K562 (cell line): ENCODE data around the gene RALGPS1. TPM values are rescaled to one million over a fixed set of nuclear protein-coding genes. Genes with fewer than 3 reads are reported as not detected.

Experiments
- ATAC-seq: fragments of 200-7000 bp; cut with Tn5 transposase; 3 replicates; pipeline ENCODE4 v1.9.1; 2020; ENCODE audit warnings: moderate library complexity
- BruUV-seq: library from RNA; stranded (reverse); fragments of 400-500 nt; replicated peaks from 2 replicates; lab custom pipeline; 2021; lab: Mats Ljungman, UMichigan
- CTCF ChIA-PET: fragments of 300-600 bp; formaldehyde crosslinking; extraction: SDS; loops from one replicate; lab custom pipeline; 2021; ENCODE audit warnings: low intra/inter-chr PET ratio; lab: Yijun Ruan, JAX
- POLR2A ChIA-PET: fragments of 300-600, 350-650 bp; sonication (Branson Sonifier 250); formaldehyde crosslinking; extraction: SDS; loops from one replicate; lab custom pipeline; 2021; ENCODE audit warnings: antibody characterized with exemption, inconsistent platforms; lab: Yijun Ruan, JAX
- DNase-seq, 4 experiments: peaks; one replicate each; pipeline versions ENCODE4 v3.0.0 to v3.0.0-alpha.2; 2011 to 2018; ENCODE audit warnings: low spot score in 3 of 4, mixed read lengths in 3 of 4; ENCODE audit errors: extremely low read depth in 1 of 4
- FAIRE-seq: peaks from 2 replicates; lab custom pipeline; 2011; peaks lifted over from hg19 to GRCh38; lab: Jason Lieb, UNC
- H2AFZ ChIP-seq: 2 replicates; pipeline ENCODE4 v1.6.0; 2011; ENCODE audit warnings: low read depth, low read length, control low read depth, inconsistent platforms
- H3K27ac ChIP-seq: fragments of 200-600 bp; 3 replicates; pipeline ENCODE4 v1.8.0; 2011; ENCODE audit warnings: low read depth, mild to moderate bottlenecking, control low read depth, inconsistent platforms, low read length, moderate library complexity, mixed read lengths; ENCODE audit errors: extremely low read depth
- H3K27me3 ChIP-seq, 2 experiments: fragments of 300-600 bp in 1 of 2; 2 replicates in 1 of 2; 3 replicates in 1 of 2; pipeline versions ENCODE4 v1.6.0 to v1.8.0; 2011; ENCODE audit warnings: inconsistent platforms in 2 of 2, low read length in 2 of 2, mild to moderate bottlenecking in 1 of 2, mixed read lengths in 1 of 2, moderate library complexity in 1 of 2; ENCODE audit not compliant: control insufficient read depth in 2 of 2, insufficient read depth in 2 of 2
- H3K36me3 ChIP-seq: fragments of 300-600 bp; 3 replicates; pipeline ENCODE4 v1.8.0; 2011; ENCODE audit warnings: mild to moderate bottlenecking, low read length, inconsistent platforms; ENCODE audit not compliant: control insufficient read depth, insufficient read depth
- H3K4me1 ChIP-seq, 2 experiments: fragments of 200-600 bp in 1 of 2; replicated peaks in 1 of 2; 2 replicates in 1 of 2; 3 replicates in 1 of 2; pipeline versions ENCODE4 v1.5.1 to v1.8.0; 2011; ENCODE audit warnings: inconsistent platforms in 2 of 2, low read length in 2 of 2, mild to moderate bottlenecking in 1 of 2, mixed read lengths in 1 of 2, moderate library complexity in 1 of 2; ENCODE audit not compliant: control insufficient read depth in 2 of 2, insufficient read depth in 2 of 2
- H3K4me2 ChIP-seq: 2 replicates; pipeline ENCODE4 v1.6.1; 2011; ENCODE audit warnings: low read length, control low read depth, inconsistent platforms, mixed read lengths; ENCODE audit not compliant: insufficient read depth
- H3K4me3 ChIP-seq: fragments of 200-600 bp; sonication (generic), shearing (Covaris generic); 2 replicates; pipeline ENCODE4 v1.5.1; 2016; ENCODE audit warnings: control low read depth, inconsistent platforms
- H3K79me2 ChIP-seq: fragments of 200-600 bp; 3 replicates; pipeline ENCODE4 v1.8.0; 2011; ENCODE audit warnings: low read length, inconsistent platforms; ENCODE audit not compliant: control insufficient read depth, insufficient read depth
- H3K9ac ChIP-seq, 2 experiments: 2 replicates each; pipeline versions ENCODE4 v1.6.0 to v1.6.1; 2011; ENCODE audit warnings: low read depth in 2 of 2, low read length in 2 of 2, control low read depth in 1 of 2, inconsistent platforms in 1 of 2, mild to moderate bottlenecking in 1 of 2, mixed read lengths in 1 of 2; ENCODE audit not compliant: insufficient read depth in 1 of 2
- H3K9me1 ChIP-seq: one replicate; pipeline ENCODE4 v1.6.0; 2011; ENCODE audit warnings: inconsistent platforms, mild to moderate bottlenecking, low read length, moderate library complexity; ENCODE audit not compliant: control insufficient read depth, insufficient read depth
- H3K9me3 ChIP-seq: replicated peaks from 2 replicates; pipeline ENCODE4 v1.5.1; 2011; ENCODE audit warnings: low read depth, low read length, inconsistent platforms; ENCODE audit not compliant: control insufficient read depth, insufficient read depth
- H4K20me1 ChIP-seq: replicated peaks from 2 replicates; pipeline ENCODE4 v1.6.1; 2011; ENCODE audit warnings: low read length, inconsistent platforms, mixed read lengths; ENCODE audit not compliant: control insufficient read depth, insufficient read depth
- NFE2 ChIP-seq: IDR thresholded peaks from 2 replicates; pipeline ENCODE4 v1.6.1; 2014; ENCODE audit warnings: antibody characterized with exemption, low read depth
- NR4A1 ChIP-seq, 2 experiments: fragments of 250-450 bp in 1 of 2; fragments of 450-650 bp in 1 of 2; sonication (Bioruptor Pico) in 1 of 2; IDR thresholded peaks; 2 replicates each; pipeline versions ENCODE4 v1.4.0 to v1.6.1; 2016 to 2020; ENCODE audit warnings: mild to moderate bottlenecking in 2 of 2, missing compliant biosample characterization in 1 of 2, missing genetic modification characterization in 1 of 2, moderate library complexity in 1 of 2
- POLR2G ChIP-seq: fragments of 200-400 bp; formaldehyde crosslinking; IDR thresholded peaks from 2 replicates; pipeline ENCODE4 v1.6.1; 2017; ENCODE audit warnings: low read depth, mild to moderate bottlenecking, antibody characterized with exemption, low read length, moderate library complexity
- SMARCE1 ChIP-seq: fragments of 450-650 bp; IDR thresholded peaks from 2 replicates; pipeline ENCODE4 v1.7.1; 2016; ENCODE audit warnings: mild to moderate bottlenecking
- U2AF1 ChIP-seq: fragments of 200-400 bp; formaldehyde crosslinking; optimal IDR thresholded peaks from 2 replicates; pipeline ENCODE3; 2017; ENCODE audit warnings: mild to moderate bottlenecking, low read depth, low read length, moderate library complexity
- WGBS: fragments of 100-300 bp; shearing (Covaris generic); methylation state at CpG from one replicate; pipeline ENCODE4 v1.1.6; 2016; ENCODE audit warnings: low coverage, mixed read lengths; ENCODE audit not compliant: insufficient coverage; ENCODE audit errors: missing lambda C conversion rate; 5-methylcytosine and 5-hydroxymethylcytosine counted together
- in situ Hi-C: fragments of 300-500 bp; cut with MboI; formaldehyde crosslinking; loops from 4 replicates; pipeline ENCODE4 v1.15.0; 2018; ENCODE audit warnings: inconsistent platforms, mixed read lengths
- intact Hi-C: fragments of 100-400 bp; cut with micrococcal nuclease; formaldehyde crosslinking; loops from 2 replicates; pipeline ENCODE4 v1.14.2; 2022
- polyA plus RNA-seq, 8 experiments: library from polyadenylated mRNA; depleted of rRNA in 4 of 8; stranded (reverse) in 5 of 8; unstranded in 3 of 8; fragments of >200 nt; fragmentation: Nextera tagmentation in 2 of 8; fragmentation: Illumina TruSeq in 1 of 8; extraction: Ambion mirVana in 2 of 8; extraction: Trizol in 1 of 8; gene quantifications; 2 replicates each; pipeline versions ENCODE4 v1.2.1 to v1.2.3, GENCODE V29; 2011 to 2014; ENCODE audit warnings: inconsistent platforms in 1 of 8, missing spikeins in 1 of 8
- total RNA-seq, 7 experiments: library from RNA; depleted of rRNA in 6 of 7; stranded (reverse); fragments of >200 nt in 6 of 7; fragmentation: Illumina TruSeq in 2 of 7; extraction: Trizol in 2 of 7; gene quantifications; 2 replicates each; pipeline versions ENCODE4 v1.2.1 to v1.2.3, GENCODE V29; 2011 to 2021; ENCODE audit warnings: low replicate concordance in 1 of 7
- TF ChIP-seq, protein P1 (sequence below): sonication (generic); formaldehyde crosslinking; IDR thresholded peaks from 2 replicates; pipeline ENCODE4 v1.9.0; 2022; ENCODE audit warnings: mild to moderate bottlenecking, missing genetic modification reagents
- TF ChIP-seq, protein P2 (sequence below): sonication (generic); formaldehyde crosslinking; IDR thresholded peaks from 2 replicates; pipeline ENCODE4 v1.8.0; 2022; ENCODE audit warnings: mild to moderate bottlenecking, missing genetic modification reagents
- TF ChIP-seq, protein P3 (sequence below): fragments of 450-650 bp; formaldehyde crosslinking; conservative IDR thresholded peaks from 2 replicates; pipeline ENCODE4 v1.4.0; 2022; ENCODE audit warnings: mild to moderate bottlenecking, missing genetic modification characterization

RALGPS1 gene
- total and polyA plus RNA-seq, 9 of the 15 experiments (the other 6 are each of a cell fraction or from before 2014, with no cell fraction given), result 0.04 to 2.6 (median 1.5) TPM

DNA sequence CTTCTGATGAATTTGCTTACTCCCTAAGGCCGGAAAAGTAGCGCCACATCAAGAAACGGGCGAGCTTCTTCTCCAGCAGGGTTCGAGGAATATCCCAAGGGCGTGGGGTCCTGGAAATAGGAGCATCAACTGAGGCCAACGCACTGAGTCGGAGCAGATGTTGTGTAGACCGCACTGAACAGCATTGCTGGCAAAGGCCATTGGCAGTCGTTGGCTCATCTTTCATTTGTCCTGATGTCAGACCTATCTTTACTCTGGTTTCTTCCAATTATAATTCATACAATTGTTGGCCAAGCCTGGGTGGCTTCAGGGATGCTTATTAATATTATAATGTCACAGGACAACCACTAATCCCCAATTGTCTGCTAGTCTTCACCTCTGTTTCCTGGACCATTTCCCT, 27.7 kb upstream of the RALGPS1 start:
- H2AFZ ChIP-seq, result no peak overlapping the region
- ATAC-seq (no peak), FAIRE-seq (no peak), DNase-seq (no peak)
- peaks cover 19% of the 10 kb centered on the region for H3K36me3 ChIP-seq
- TF ChIP-seq, protein P1, sequence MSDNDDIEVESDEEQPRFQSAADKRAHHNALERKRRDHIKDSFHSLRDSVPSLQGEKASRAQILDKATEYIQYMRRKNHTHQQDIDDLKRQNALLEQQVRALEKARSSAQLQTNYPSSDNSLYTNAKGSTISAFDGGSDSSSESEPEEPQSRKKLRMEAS (CRISPR knock-in tag), result no peak
- TF ChIP-seq POLR2G, result 0 out of 2 replicates have a peak, but pooled peaks have one; percentile 19
- intact Hi-C loops (no loop called here), in situ Hi-C loops (no loop called here)
- H3K9me3 ChIP-seq, result no peaks in the 10 kb centered on the region
- H3K4me2 ChIP-seq, result no peak overlapping the region
- POLR2A ChIA-PET, result interaction anchor here (0.6 to 0.7 kb wide), 2 partner anchors 30 to 537 kb away, joined by 3 read pairs; partner anchors contain the start of gene ZNF79
- H3K27ac ChIP-seq, result no peak overlapping the region
- WGBS, result 59% methylated on average over 10 of the region's 10 CpGs
- no peaks in the 10 kb centered on the region for H3K9me1 ChIP-seq
- no peak overlapping the region for H3K4me3 ChIP-seq
- no peak overlapping the region for H3K9ac ChIP-seq
- no peaks in the 10 kb centered on the region for H3K27me3 ChIP-seq
- peaks cover 21% of the 10 kb centered on the region; the same call in 1 of the 2 replicates for H4K20me1 ChIP-seq
- CTCF ChIA-PET, result no interaction called here
- peaks cover 7% of the 10 kb centered on the region; the same call in 1 of the 3 replicates for H3K79me2 ChIP-seq
- H3K4me1 ChIP-seq, result peaks cover 0 to 6% of the 10 kb centered on the region in 2 experiments; a peak in 3 of 5 replicates
- BruUV-seq, result no TSS peak

DNA sequence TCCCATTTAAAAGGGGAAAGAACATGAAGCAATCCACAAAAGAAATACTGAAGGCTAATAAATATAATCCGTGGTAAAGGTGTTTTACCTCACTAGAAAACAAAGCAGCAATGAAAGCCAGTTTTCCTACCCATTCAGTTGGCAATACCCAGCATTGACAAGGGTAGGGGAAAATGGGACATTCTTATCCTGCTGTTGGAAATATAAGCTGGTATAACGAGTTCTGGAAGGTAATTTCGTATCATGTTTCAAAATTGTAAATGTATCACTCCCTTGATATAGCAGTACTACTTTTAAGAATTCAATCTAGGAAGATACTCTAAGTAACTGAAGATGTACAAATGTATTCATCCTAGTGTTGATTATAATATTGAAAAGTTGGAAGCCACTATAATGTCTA, 22.9 kb upstream of the RALGPS1 start:
- intact Hi-C loops, result no loop called here
- no peaks in the 10 kb centered on the region for H3K9me1 ChIP-seq
- no peak overlapping the region for H3K9ac ChIP-seq
- ChIA-PET CTCF (no interaction called here), POLR2A (no interaction called here)
- no peak overlapping the region for H2AFZ ChIP-seq
- in situ Hi-C loops, result no loop called here
- H4K20me1 ChIP-seq, result peaks cover under 1% of the 10 kb centered on the region; the same call in 1 of the 2 replicates
- no peaks in the 10 kb centered on the region for H3K79me2 ChIP-seq
- FAIRE-seq (no peak), ATAC-seq (no peak), DNase-seq (no peak)
- no peak overlapping the region for H3K4me2 ChIP-seq
- H3K36me3 ChIP-seq, result no peaks in the 10 kb centered on the region
- 2% methylated on average over 3 of the region's 3 CpGs for WGBS
- H3K4me3 ChIP-seq, result no peak overlapping the region
- no TSS peak for BruUV-seq
- no peaks in the 10 kb centered on the region; a peak in 2 of 5 replicates for H3K27me3 ChIP-seq
- no peak overlapping the region for H3K27ac ChIP-seq
- no peaks in the 10 kb centered on the region for H3K9me3 ChIP-seq
- H3K4me1 ChIP-seq, result no peaks in the 10 kb centered on the region
- TF ChIP-seq NFE2 (no peak), SMARCE1 (no peak), U2AF1 (no peak), NR4A1 (CRISPR knock-in tag; IDR thresholded peaks at IDR 0.05) (no peak), NR4A1 (tag; IDR thresholded peaks at IDR 0.05) (no peak)
- TF ChIP-seq, protein P2, sequence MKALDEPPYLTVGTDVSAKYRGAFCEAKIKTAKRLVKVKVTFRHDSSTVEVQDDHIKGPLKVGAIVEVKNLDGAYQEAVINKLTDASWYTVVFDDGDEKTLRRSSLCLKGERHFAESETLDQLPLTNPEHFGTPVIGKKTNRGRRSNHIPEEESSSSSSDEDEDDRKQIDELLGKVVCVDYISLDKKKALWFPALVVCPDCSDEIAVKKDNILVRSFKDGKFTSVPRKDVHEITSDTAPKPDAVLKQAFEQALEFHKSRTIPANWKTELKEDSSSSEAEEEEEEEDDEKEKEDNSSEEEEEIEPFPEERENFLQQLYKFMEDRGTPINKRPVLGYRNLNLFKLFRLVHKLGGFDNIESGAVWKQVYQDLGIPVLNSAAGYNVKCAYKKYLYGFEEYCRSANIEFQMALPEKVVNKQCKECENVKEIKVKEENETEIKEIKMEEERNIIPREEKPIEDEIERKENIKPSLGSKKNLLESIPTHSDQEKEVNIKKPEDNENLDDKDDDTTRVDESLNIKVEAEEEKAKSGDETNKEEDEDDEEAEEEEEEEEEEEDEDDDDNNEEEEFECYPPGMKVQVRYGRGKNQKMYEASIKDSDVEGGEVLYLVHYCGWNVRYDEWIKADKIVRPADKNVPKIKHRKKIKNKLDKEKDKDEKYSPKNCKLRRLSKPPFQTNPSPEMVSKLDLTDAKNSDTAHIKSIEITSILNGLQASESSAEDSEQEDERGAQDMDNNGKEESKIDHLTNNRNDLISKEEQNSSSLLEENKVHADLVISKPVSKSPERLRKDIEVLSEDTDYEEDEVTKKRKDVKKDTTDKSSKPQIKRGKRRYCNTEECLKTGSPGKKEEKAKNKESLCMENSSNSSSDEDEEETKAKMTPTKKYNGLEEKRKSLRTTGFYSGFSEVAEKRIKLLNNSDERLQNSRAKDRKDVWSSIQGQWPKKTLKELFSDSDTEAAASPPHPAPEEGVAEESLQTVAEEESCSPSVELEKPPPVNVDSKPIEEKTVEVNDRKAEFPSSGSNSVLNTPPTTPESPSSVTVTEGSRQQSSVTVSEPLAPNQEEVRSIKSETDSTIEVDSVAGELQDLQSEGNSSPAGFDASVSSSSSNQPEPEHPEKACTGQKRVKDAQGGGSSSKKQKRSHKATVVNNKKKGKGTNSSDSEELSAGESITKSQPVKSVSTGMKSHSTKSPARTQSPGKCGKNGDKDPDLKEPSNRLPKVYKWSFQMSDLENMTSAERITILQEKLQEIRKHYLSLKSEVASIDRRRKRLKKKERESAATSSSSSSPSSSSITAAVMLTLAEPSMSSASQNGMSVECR, result no peak
- TF ChIP-seq, protein P3, sequence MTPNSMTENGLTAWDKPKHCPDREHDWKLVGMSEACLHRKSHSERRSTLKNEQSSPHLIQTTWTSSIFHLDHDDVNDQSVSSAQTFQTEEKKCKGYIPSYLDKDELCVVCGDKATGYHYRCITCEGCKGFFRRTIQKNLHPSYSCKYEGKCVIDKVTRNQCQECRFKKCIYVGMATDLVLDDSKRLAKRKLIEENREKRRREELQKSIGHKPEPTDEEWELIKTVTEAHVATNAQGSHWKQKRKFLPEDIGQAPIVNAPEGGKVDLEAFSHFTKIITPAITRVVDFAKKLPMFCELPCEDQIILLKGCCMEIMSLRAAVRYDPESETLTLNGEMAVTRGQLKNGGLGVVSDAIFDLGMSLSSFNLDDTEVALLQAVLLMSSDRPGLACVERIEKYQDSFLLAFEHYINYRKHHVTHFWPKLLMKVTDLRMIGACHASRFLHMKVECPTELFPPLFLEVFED (CRISPR knock-in tag), result no peak
